Karpas-422 (cell line): ENCODE data around the gene METTL27. TPM values are rescaled to one million over a fixed set of nuclear protein-coding genes. Genes with fewer than 3 reads are reported as not detected.
"Not testable (repeated sequence)": the region's sequence is repeated elsewhere in the genome, so short reads cannot be mapped to it uniquely, and the experiment has no call there.

Experiments
- DNase-seq: peaks from one replicate; pipeline ENCODE4 v3.0.0-alpha.2; 2015
- H2AFZ ChIP-seq: fragments of 200-600 bp; sonication (generic); 2 replicates; pipeline ENCODE4 v1.6.1; 2014; ENCODE audit warnings: antibody characterized with exemption, low read length, mixed read lengths
- H3K27ac ChIP-seq: fragments of 200-600 bp; sonication (generic); 2 replicates; pipeline ENCODE4 v1.5.1; 2014; ENCODE audit warnings: mild to moderate bottlenecking, low read length, moderate library complexity
- H3K27me3 ChIP-seq: fragments of 200-600 bp; sonication (generic); 2 replicates; pipeline ENCODE4 v1.6.1; 2014; ENCODE audit warnings: low read length, mixed read lengths
- H3K36me3 ChIP-seq: fragments of 200-600 bp; sonication (generic); 2 replicates; pipeline ENCODE4 v1.6.1; 2014; ENCODE audit warnings: low read length, mixed read lengths; ENCODE audit not compliant: insufficient read depth
- H3K4me1 ChIP-seq: fragments of 200-600 bp; sonication (generic); 2 replicates; pipeline ENCODE4 v1.6.1; 2014; ENCODE audit warnings: mild to moderate bottlenecking, low read length, mixed read lengths
- H3K4me2 ChIP-seq: fragments of 200-600 bp; sonication (generic); 2 replicates; pipeline ENCODE4 v1.6.1; 2014; ENCODE audit warnings: low read length, low read depth, mild to moderate bottlenecking; ENCODE audit not compliant: poor library complexity, severe bottlenecking
- H3K4me3 ChIP-seq: fragments of 200-600 bp; sonication (generic); 2 replicates; pipeline ENCODE4 v1.5.1; 2014; ENCODE audit warnings: mild to moderate bottlenecking, antibody characterized with exemption, low read length, mixed read lengths
- H3K79me2 ChIP-seq: fragments of 200-600 bp; sonication (generic); 2 replicates; pipeline ENCODE4 v1.6.1; 2014; ENCODE audit warnings: mild to moderate bottlenecking, low read length, mixed read lengths
- H3K9ac ChIP-seq: fragments of 200-600 bp; sonication (generic); 2 replicates; pipeline ENCODE4 v1.6.0; 2014; ENCODE audit warnings: low read length
- H3K9me2 ChIP-seq: fragments of 200-600 bp; sonication (generic), shearing (Covaris generic); replicated peaks from 2 replicates; pipeline ENCODE4 v1.6.0; 2014; ENCODE audit warnings: mild to moderate bottlenecking, low read length, moderate library complexity; ENCODE audit not compliant: insufficient read depth
- H3K9me3 ChIP-seq: fragments of 300-700, 200-600 bp; sonication (generic); 2 replicates; pipeline ENCODE4 v1.6.1; 2014; ENCODE audit warnings: low read length, mixed read lengths
- H4K20me1 ChIP-seq: fragments of 200-600 bp; sonication (generic); 2 replicates; pipeline ENCODE4 v1.6.1; 2014; ENCODE audit warnings: mild to moderate bottlenecking, antibody characterized with exemption, low read length, low read depth; ENCODE audit not compliant: insufficient read depth
- total RNA-seq: library from RNA; depleted of rRNA; stranded (reverse); fragments of >200 nt; shearing (Covaris generic); gene quantifications from 2 replicates; pipeline ENCODE4 v1.2.3, GENCODE V29; 2014; ENCODE audit warnings: low replicate concordance; rRNA removed

The METTL27 gene
- total RNA-seq, 1 experiment from 2014 or later: not detected

- not testable (repeated sequence) for H3K9ac ChIP-seq, H3K9me2 ChIP-seq, H3K36me3 ChIP-seq, H2AFZ ChIP-seq, H3K4me3 ChIP-seq, DNase-seq, H3K27me3 ChIP-seq, H3K9me3 ChIP-seq, H3K79me2 ChIP-seq, H3K4me1 ChIP-seq, H3K27ac ChIP-seq, H3K4me2 ChIP-seq, H4K20me1 ChIP-seq
Measured at GRCh38 chr7:73787786-73788048, 54.6 kb downstream of the METTL27 start.

GRCh38 chr7:73786588-73786987, 55.7 kb downstream of the METTL27 start:
- H2AFZ ChIP-seq: no peak overlapping the region
- no peaks in the 10 kb centered on the region for H3K9me3 ChIP-seq
- H3K4me3 ChIP-seq: no peak overlapping the region
- no peaks in the 10 kb centered on the region for H3K36me3 ChIP-seq
- no peak for DNase-seq
- H3K27me3 ChIP-seq: no peaks in the 10 kb centered on the region
- H4K20me1 ChIP-seq: no peaks in the 10 kb centered on the region
- H3K4me1 ChIP-seq: no peaks in the 10 kb centered on the region
- no peak overlapping the region for H3K4me2 ChIP-seq
- no peaks in the 10 kb centered on the region for H3K79me2 ChIP-seq
- no peak overlapping the region for H3K27ac ChIP-seq
- no peak overlapping the region for H3K9ac ChIP-seq
- no peaks in the 10 kb centered on the region for H3K9me2 ChIP-seq

Other genes with a start within 250 kb of the METTL27 start
- gene MLXIPL, start 218.0 kb downstream of the METTL27 start, total RNA-seq: not detected in 2 replicates
- not detected in 2 replicates for gene VPS37D, start 174.7 kb downstream of the METTL27 start, total RNA-seq
- 1.3 and 6.1 TPM in 2 replicates for gene DNAJC30, start 159.1 kb downstream of the METTL27 start, total RNA-seq
- gene BUD23, start 158.9 kb downstream of the METTL27 start, total RNA-seq: 41.9 and 85.9 TPM in 2 replicates
- gene STX1A, start 122.8 kb downstream of the METTL27 start, total RNA-seq: 3.7 and 5.5 TPM in 2 replicates
- gene ABHD11, start 103.7 kb downstream of the METTL27 start, total RNA-seq: 14.3 and 18.3 TPM in 2 replicates
- not detected in 2 replicates for gene CLDN3, start 72.2 kb downstream of the METTL27 start, total RNA-seq
- gene CLDN4, start 11.5 kb downstream of the METTL27 start, total RNA-seq: not detected in 2 replicates
- not detected in 2 replicates for gene TMEM270, start 18.6 kb upstream of the METTL27 start, total RNA-seq
- gene ELN, start 185.7 kb upstream of the METTL27 start, total RNA-seq: not detected in 2 replicates
- 44.7 and 56.2 TPM in 2 replicates for gene LIMK1, start 241.3 kb upstream of the METTL27 start, total RNA-seq